Measurements from ENCODE around the gene MYO9A. TPM values are rescaled to one million over a fixed set of nuclear protein-coding genes. Genes with fewer than 3 reads are reported as not detected.

The MYO9A gene
- total and polyA plus RNA-seq, 10 of the 15 experiments (the other 5 are each of a cell fraction or from before 2014, with no cell fraction given), result 3.3 to 25.3 (median 12.2) TPM

- peak; percentile 83 for TF ChIP-seq HDGF (IDR thresholded peaks at IDR 0.05)
- TF ChIP-seq MYC (IDR thresholded peaks at IDR 0.05; ENCODE audit: insufficient read depth, insufficient read length, insufficient replicate concordance, low read length, severe bottlenecking), result no peak
- TF ChIP-seq DPF2 (IDR thresholded peaks at IDR 0.05), result peak; percentile 11
- no peak; the same call in none of the 2 replicates for TF ChIP-seq NR2F1 (conservative IDR thresholded peaks at IDR 0.05)
- no peak for TF ChIP-seq SUPT20H (IDR thresholded peaks at IDR 0.05; ENCODE audit: borderline replicate concordance, control insufficient read depth, low read depth, low read length)
- TF ChIP-seq, protein P1, sequence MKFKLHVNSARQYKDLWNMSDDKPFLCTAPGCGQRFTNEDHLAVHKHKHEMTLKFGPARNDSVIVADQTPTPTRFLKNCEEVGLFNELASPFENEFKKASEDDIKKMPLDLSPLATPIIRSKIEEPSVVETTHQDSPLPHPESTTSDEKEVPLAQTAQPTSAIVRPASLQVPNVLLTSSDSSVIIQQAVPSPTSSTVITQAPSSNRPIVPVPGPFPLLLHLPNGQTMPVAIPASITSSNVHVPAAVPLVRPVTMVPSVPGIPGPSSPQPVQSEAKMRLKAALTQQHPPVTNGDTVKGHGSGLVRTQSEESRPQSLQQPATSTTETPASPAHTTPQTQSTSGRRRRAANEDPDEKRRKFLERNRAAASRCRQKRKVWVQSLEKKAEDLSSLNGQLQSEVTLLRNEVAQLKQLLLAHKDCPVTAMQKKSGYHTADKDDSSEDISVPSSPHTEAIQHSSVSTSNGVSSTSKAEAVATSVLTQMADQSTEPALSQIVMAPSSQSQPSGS (IDR thresholded peaks at IDR 0.05; ENCODE audit: low read length), result no peak
- TF ChIP-seq PAX5 (IDR thresholded peaks at IDR 0.05; ENCODE audit: borderline replicate concordance, low read depth, low read length), result 0 out of 2 replicates have a peak, but pooled peaks have one; percentile 31
- TF ChIP-seq ZNF217 (IDR thresholded peaks at IDR 0.05), result no peak
- TF ChIP-seq POU2F2 (IDR thresholded peaks at IDR 0.05; ENCODE audit: borderline replicate concordance, low read depth, low read length), result no peak
- TF ChIP-seq, protein P2, sequence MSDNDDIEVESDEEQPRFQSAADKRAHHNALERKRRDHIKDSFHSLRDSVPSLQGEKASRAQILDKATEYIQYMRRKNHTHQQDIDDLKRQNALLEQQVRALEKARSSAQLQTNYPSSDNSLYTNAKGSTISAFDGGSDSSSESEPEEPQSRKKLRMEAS (IDR thresholded peaks at IDR 0.05; ENCODE audit: low read depth, low read length), result peak; percentile 74
- no peak for TF ChIP-seq ZNF207 (IDR thresholded peaks at IDR 0.05; ENCODE audit: borderline replicate concordance)
- no peak for TF ChIP-seq IRF3 (IDR thresholded peaks at IDR 0.05)
- TF ChIP-seq KAT2A (conservative IDR thresholded peaks at IDR 0.05; ENCODE audit: control insufficient read depth, low read depth, low read length), result no peak
- no peak for TF ChIP-seq FOXM1 (IDR thresholded peaks at IDR 0.05; ENCODE audit: low read depth, low read length)
- no peak for TF ChIP-seq NFIC (IDR thresholded peaks at IDR 0.05; ENCODE audit: low read depth, low read length)
- no peak for TF ChIP-seq BCL11A (IDR thresholded peaks at IDR 0.05; ENCODE audit: low read depth, low read length)
- TF ChIP-seq STAT3 (IDR thresholded peaks at IDR 0.05; ENCODE audit: low read depth, low read length), result no peak
- TF ChIP-seq SREBF2 (IDR thresholded peaks at IDR 0.05; ENCODE audit: low read length), result no peak
- TF ChIP-seq MXI1 (IDR thresholded peaks at IDR 0.05; ENCODE audit: low read depth, low read length), result peak; percentile 52
- TF ChIP-seq NR2C1 (IDR thresholded peaks at IDR 0.05), result peak; percentile 26; the same call in 1 of the 2 replicates
- TF ChIP-seq E4F1 (IDR thresholded peaks at IDR 0.05; ENCODE audit: borderline replicate concordance, partially characterized antibody), result peak; percentile 99
These were observed at the start of gene MYO9A, which contains the start of gene SENP8 (continued) for GRCh38 chr15:72118017-72118978.

Measured in GM12878 (cell line).